GM19438 (cell line): Measurements from ENCODE around the gene C12orf43.
"Not testable (repeated sequence)": the region's sequence is repeated elsewhere in the genome, so short reads cannot be mapped to it uniquely, and the experiment has no call there.

Experiments used
- ATAC-seq: cut with Tn5 transposase; IDR thresholded peaks from one replicate; pipeline ENCODE4 v1.9.1; 2021; ENCODE audit warnings: low read depth; ENCODE audit not compliant: unreplicated experiment

The C12orf43 gene, protein sequence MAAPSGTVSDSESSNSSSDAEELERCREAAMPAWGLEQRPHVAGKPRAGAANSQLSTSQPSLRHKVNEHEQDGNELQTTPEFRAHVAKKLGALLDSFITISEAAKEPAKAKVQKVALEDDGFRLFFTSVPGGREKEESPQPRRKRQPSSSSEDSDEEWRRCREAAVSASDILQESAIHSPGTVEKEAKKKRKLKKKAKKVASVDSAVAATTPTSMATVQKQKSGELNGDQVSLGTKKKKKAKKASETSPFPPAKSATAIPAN

DNA sequence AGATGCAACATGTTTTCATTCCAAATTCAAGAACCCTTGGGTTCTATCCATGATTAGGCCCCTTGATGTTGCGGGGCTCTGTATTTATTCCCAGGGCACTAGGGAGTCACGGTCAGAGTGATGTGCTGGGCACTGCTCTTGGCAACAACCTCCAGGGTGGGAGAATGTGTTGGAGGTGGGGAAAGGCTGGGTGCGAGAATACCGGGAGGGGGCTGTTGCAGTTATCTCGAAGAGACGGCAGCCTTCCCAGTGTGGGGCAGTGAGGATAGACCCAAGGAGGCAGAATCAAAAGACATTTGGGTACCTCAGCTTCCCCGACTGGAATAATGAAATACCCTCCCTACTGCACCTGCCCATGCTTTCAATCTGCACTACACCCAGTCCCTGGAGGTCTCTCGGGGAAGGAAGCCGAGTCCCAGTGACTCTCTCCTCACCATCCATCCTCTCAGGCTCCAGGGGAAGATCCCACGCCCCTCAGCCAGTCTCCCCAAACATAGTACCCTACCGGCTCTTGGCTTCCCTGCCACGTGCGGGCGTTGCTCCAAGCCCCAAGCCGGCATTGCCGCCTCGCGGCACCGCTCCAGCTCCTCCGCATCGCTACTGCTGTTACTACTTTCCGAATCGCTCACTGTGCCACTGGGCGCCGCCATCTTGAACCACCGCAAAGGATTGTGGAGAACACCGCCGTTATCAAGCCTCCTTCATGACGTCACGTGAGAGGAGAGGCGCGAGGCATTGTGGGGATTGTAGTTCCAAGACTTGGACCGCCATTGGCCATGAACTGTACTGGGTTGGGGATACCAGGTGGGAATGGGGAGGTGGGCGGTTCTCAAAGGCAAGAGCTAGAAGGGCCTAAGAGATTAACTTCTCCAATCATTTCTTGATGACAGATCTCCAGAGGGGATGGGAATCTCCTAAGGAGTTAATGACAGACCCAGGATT, at the start of gene C12orf43:
C12orf43 (minus strand) TSS at position 663 of the 942 bp plus-strand sequence; CDS start at position 650, 13 bp downstream.
- ATAC-seq: peak; percentile 96

DNA sequence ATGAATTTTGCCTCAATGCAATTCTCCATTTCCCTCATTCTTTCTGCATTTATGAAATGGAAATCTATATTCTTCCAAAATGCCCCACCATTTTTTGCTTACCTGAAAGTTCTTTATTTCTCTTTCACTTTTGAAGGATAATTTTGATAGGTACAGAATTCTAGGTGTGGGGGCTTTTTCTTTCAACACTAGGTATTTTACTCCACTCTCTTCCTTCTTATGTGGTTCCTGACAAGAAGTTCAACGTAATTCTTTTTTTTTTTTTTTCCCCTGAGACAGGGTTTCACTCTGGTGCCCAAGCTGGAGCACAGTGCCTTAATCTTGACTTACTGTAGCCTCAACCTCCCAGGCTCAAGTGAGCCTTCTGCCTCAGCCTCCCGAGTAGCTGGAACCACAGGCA, 49.1 kb upstream of the C12orf43 start:
- ATAC-seq: no peak

DNA sequence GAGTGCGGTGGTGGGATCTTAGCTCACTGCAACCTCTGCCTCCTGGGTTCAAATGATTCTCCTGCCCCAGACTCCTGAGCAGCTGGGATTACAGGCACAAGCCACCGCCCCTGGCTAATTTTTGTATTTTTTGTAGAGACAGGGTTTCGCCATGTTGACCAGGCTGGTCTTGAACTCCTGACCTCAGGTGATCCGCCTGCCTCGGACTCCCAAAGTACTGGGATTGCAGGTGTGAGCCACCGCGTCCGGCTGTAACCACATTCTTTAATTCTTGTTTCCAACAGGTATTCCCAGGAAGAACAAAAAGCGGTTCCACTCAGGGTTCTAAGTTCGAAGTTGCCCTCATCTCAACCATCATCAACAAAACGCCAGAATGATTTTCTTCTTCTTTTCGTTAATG, 48.3 kb upstream of the C12orf43 start:
- ATAC-seq: not testable (repeated sequence)

DNA sequence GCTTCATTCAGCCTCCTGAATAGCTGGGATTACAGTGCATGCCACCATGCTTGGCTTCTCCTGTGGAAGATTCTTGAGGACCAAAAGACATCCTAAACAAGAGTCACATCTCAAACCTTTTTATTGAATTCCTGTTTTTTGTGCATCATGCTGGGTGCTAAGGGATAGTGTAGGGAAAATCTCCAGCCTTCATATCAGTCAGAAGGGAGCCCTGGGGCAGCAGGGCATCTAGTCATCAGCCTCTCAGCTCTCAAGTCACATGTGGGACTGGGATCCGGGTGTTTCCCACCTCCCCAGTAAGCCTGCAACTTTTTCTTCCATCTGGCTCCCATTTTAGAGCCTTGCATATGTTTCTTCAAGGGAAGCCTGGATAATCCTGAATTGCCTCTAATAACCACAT, 47.8 kb upstream of the C12orf43 start:
- no peak for ATAC-seq

- no peak for ATAC-seq
Measured at GRCh38 chr12:121062391-121063045, 46.2 kb upstream of the C12orf43 start.

DNA sequence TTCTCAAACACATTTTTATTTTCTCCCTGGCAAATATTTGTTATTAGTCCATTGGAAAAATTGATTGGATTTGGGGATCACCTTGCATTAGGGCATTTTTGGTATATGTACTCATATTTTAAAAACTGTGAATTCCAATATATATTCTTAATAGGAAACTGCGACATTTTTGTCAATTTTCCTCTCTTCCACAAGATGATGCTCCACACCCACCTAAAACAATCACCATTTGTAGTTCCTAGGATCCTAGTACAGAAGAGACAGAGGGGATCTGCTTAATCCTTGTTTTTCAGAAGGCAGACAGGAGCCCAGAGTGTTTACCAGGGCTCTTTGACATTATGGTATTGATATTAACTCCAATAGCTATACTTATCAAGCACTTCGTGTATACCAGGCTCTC, 45.5 kb upstream of the C12orf43 start:
- no peak for ATAC-seq

DNA sequence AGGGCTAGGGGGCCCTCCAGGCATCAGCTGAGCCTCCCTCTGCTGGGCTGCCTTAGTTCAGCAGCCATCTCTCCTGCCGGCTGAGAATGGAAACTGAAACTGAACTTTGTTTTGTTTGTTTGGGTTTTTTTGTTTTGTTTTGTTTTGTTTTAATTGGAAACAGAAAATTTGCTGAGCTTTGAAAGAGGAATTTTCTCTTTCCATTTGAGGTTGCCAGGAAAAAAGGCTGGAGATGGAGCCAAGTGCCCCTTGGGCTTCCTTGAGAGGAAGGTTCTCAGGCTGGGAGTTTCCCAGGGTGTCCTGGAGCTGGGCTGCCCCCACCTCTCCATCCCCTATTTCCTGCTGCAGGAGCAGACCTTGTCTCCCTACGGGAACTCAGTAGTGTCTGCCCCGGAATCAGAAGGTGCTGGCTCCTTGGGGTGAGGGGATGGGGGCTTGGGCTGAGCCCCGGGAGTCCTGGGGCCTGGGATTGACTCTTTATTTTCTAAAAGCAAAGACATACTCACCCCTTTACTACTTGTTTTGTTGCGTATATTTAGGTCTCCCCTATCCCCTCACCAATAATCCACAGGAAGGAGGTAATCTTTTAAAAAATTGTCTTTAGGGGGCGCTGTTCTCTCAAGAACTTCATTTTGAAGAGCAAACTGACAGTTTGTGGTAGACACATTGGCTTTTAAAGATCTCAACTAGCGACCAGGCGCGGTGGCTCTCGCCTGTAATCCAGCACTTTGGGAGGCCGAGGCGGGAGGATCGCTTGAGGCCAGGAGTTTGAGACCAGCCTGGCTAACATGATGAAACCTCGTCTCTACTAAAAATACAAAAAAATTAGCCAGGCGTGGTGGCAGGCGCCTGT, 44.1 kb upstream of the C12orf43 start:
- ATAC-seq: peak; percentile 75

GRCh38 chr12:121059031-121059898, 43.0 kb upstream of the C12orf43 start:
- ATAC-seq: no peak

- no peak for ATAC-seq
Measured at GRCh38 chr12:121057794-121058193, 41.5 kb upstream of the C12orf43 start.

DNA sequence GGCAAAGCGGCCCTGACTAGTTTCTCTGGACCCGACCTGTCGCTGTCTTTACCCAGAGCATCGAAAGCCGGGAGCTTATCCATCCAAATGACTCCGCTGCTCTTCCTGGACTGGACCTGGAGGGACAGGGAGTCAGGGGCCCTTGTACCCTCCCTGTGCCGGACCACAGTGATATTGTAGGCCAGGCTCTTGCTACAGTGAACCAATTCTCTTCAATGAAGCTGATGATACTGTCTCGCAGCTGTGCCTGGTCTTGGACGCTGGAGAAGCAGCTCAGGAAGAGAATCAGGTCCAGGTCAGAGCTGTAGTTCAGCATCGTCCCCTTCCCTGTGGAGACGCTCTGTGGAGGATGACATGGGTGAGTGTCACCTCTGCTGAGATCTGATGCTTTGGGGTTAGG, 37.4 kb upstream of the C12orf43 start:
- no peak for ATAC-seq

DNA sequence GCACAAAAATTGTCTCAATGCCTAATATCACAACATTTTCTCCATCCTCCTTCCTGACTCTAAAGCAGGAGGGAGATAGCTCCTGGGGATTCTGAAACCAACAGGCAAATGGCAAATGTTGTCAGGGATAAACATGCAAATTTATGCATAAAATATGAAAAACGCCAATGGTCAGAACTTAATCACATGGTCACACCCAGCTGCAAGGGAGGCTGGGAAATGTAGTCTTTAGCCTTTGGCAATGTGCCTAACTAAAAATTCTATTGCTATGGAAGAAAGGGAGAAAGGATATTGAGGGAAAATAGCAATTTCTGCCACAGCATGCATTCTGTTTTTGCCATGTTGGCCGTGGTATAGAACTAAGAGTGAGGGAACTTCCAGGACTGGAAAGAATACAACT, 34.4 kb upstream of the C12orf43 start:
- ATAC-seq: no peak

GRCh38 chr12:121048442-121048841, 32.2 kb upstream of the C12orf43 start:
- ATAC-seq: no peak

GRCh38 chr12:121047400-121047799, 31.1 kb upstream of the C12orf43 start:
- not testable (repeated sequence) for ATAC-seq

GRCh38 chr12:121043067-121043466, 26.8 kb upstream of the C12orf43 start:
- no peak for ATAC-seq

GRCh38 chr12:121038861-121039668, 22.8 kb upstream of the C12orf43 start, which contains the start of gene OASL:
TSS of gene OASL (minus strand) at chr12:121039246. CDS start at chr12:121038971, 275 bp downstream.
- peak; percentile 80 for ATAC-seq

- ATAC-seq: no peak
Measured at GRCh38 chr12:121036810-121037326, 20.6 kb upstream of the C12orf43 start.

- ATAC-seq: no peak
Measured at GRCh38 chr12:121034616-121035305, 18.5 kb upstream of the C12orf43 start.
